Measurements from ENCODE around the gene ICAM1.
"Not testable (repeated sequence)": the region's sequence is repeated elsewhere in the genome, so short reads cannot be mapped to it uniquely, and the experiment has no call there.

ICAM1 gene

DNA sequence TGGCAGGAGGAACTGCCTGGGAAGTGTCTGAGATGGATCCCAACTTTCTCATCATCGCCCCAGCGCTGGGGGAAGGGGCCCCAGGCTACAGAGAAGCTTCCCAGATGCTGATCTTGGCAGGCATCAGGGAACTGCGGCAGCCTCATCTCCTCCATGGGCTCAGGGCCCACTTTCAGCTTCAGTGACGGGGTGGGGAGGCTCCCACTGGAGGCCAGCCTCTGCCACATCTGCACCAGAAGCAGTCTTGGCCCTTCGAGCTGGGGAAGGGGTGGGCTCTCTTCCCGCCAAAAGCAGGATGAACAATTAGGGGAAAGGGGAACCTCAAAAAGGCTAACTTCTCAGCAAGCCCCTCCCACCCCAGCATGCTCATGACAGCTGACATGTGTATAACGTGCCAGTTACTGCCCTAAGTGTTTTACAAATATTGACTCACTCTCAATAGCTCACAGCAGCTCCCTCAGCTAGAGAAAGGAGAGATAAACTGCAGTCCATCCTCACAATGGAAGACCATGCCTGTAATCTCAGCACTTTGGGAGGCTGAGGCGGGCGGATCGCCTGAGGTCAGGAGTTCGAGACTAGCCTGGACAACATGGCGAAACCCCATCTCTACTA, 32.6 kb upstream of the ICAM1 start:
- no peak for TF ChIP-seq PATZ1 (CRISPR knock-in tag; IDR thresholded peaks at IDR 0.05; ENCODE audit: borderline replicate concordance)
- no peak for TF ChIP-seq ZFP3 (CRISPR knock-in tag; IDR thresholded peaks at IDR 0.05)
- TF ChIP-seq ZNF8 (CRISPR knock-in tag; IDR thresholded peaks at IDR 0.05), result no peak
- TF ChIP-seq, protein P1, sequence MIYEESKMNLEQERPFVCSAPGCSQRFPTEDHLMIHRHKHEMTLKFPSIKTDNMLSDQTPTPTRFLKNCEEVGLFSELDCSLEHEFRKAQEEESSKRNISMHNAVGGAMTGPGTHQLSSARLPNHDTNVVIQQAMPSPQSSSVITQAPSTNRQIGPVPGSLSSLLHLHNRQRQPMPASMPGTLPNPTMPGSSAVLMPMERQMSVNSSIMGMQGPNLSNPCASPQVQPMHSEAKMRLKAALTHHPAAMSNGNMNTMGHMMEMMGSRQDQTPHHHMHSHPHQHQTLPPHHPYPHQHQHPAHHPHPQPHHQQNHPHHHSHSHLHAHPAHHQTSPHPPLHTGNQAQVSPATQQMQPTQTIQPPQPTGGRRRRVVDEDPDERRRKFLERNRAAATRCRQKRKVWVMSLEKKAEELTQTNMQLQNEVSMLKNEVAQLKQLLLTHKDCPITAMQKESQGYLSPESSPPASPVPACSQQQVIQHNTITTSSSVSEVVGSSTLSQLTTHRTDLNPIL (CRISPR knock-in tag; IDR thresholded peaks at IDR 0.05; ENCODE audit: low read depth), result no peak
- no peak for TF ChIP-seq OSR1 (CRISPR knock-in tag; IDR thresholded peaks at IDR 0.05)
- TF ChIP-seq CSDC2 (CRISPR knock-in tag; IDR thresholded peaks at IDR 0.05), result no peak
- TF ChIP-seq TCF4 (CRISPR knock-in tag; IDR thresholded peaks at IDR 0.05; ENCODE audit: borderline replicate concordance), result no peak
- no peak for TF ChIP-seq ZNF565 (CRISPR knock-in tag; conservative IDR thresholded peaks at IDR 0.05; ENCODE audit: low read depth)
- TF ChIP-seq GLIS3 (CRISPR knock-in tag; IDR thresholded peaks at IDR 0.05), result no peak
- TF ChIP-seq ARNTL (CRISPR knock-in tag; IDR thresholded peaks at IDR 0.05; ENCODE audit: borderline replicate concordance, low read depth), result no peak
- no peak for TF ChIP-seq RARB (CRISPR knock-in tag; IDR thresholded peaks at IDR 0.05)
- TF ChIP-seq ZNF70 (CRISPR knock-in tag; IDR thresholded peaks at IDR 0.05), result no peak
- TF ChIP-seq PPARA (CRISPR knock-in tag; IDR thresholded peaks at IDR 0.05; ENCODE audit: borderline replicate concordance), result no peak
- no peak for TF ChIP-seq ZFP30 (CRISPR knock-in tag; IDR thresholded peaks at IDR 0.05)
- ATAC-seq, result no peak; the same call in 1 of the 3 replicates

DNA sequence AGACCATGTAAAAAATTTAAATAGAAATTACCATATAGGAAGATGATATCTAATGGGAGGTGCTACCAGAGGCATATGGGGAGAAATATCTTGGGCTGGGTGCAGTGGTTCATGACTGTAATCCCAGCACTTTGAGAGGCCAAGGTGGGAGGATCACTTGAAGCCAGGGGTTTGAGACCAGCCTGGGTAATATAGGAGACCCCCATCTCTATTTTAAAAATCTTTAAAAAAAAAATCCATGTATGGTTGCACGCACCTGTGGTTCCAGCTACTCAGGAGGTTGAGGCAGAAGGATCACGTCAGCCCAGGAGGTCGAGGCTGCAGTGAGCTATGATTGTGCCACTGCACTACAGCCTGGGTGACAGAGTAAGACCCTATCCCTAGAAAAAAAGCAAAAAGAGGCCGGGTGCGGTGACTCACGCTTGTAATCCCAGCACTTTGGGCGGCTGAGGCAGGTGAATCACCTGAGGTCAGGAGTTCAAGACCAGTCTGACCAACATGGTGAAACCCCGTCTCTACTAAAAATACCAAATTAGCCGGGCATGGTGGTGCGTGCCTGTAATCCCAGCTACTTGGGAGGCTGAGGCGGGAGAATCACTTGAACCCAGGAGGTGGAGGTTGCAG, 29.0 kb upstream of the ICAM1 start:
- not testable (repeated sequence) for ATAC-seq

GRCh38 chr19:10243606-10244005, 27.3 kb upstream of the ICAM1 start:
- TF ChIP-seq CSDC2 (CRISPR knock-in tag; IDR thresholded peaks at IDR 0.05), result no peak
- TF ChIP-seq PATZ1 (CRISPR knock-in tag; IDR thresholded peaks at IDR 0.05; ENCODE audit: borderline replicate concordance), result no peak
- no peak for TF ChIP-seq ISL1 (CRISPR knock-in tag; IDR thresholded peaks at IDR 0.05)
- ATAC-seq, result no peak

DNA sequence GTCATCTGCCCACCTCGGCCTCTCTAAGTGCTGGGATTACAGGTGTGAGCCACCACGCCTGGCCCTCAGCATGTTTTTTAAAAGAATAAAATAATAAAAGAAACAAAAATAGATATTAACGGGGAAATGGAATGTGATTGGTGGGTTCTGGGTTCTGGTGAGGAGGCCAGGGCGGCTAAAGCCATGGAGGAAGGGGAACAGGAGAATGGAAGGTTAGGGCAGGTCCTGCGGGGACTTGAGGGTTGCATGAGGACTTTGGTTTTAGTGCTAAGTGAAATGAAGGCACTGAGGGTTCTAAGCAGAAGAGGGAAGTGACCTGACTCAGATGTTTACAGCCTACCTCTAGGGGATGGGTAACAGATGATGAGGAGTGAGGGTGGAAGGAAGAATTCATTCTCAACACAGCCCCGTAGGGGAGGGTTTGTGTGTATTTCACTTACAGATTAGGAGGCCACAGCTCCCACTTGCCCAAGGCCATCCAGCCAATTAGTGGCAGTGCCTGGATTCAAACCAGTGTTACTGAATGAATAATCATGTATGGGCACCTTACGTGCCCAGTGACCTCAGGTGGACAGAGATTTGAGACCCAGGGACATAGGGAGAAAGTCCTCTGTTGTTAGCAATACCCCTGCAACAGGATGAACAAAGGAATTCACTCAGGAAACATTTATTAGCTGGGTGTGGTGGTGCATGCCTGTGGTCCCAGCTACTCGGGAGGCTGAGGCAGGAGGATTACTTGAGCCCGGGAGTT, 25.6 kb upstream of the ICAM1 start:
- ATAC-seq, result no peak
- TF ChIP-seq GLIS3 (CRISPR knock-in tag; IDR thresholded peaks at IDR 0.05), result no peak
- no peak for TF ChIP-seq POU6F1 (CRISPR knock-in tag; IDR thresholded peaks at IDR 0.05; ENCODE audit: borderline replicate concordance, low read depth)
- TF ChIP-seq CSRNP3 (CRISPR knock-in tag; IDR thresholded peaks at IDR 0.05), result no peak
- no peak for TF ChIP-seq CSDC2 (CRISPR knock-in tag; IDR thresholded peaks at IDR 0.05)
- no peak for TF ChIP-seq ZNF8 (CRISPR knock-in tag; IDR thresholded peaks at IDR 0.05)
- no peak for TF ChIP-seq ZNF70 (CRISPR knock-in tag; IDR thresholded peaks at IDR 0.05)
- TF ChIP-seq, protein P2, sequence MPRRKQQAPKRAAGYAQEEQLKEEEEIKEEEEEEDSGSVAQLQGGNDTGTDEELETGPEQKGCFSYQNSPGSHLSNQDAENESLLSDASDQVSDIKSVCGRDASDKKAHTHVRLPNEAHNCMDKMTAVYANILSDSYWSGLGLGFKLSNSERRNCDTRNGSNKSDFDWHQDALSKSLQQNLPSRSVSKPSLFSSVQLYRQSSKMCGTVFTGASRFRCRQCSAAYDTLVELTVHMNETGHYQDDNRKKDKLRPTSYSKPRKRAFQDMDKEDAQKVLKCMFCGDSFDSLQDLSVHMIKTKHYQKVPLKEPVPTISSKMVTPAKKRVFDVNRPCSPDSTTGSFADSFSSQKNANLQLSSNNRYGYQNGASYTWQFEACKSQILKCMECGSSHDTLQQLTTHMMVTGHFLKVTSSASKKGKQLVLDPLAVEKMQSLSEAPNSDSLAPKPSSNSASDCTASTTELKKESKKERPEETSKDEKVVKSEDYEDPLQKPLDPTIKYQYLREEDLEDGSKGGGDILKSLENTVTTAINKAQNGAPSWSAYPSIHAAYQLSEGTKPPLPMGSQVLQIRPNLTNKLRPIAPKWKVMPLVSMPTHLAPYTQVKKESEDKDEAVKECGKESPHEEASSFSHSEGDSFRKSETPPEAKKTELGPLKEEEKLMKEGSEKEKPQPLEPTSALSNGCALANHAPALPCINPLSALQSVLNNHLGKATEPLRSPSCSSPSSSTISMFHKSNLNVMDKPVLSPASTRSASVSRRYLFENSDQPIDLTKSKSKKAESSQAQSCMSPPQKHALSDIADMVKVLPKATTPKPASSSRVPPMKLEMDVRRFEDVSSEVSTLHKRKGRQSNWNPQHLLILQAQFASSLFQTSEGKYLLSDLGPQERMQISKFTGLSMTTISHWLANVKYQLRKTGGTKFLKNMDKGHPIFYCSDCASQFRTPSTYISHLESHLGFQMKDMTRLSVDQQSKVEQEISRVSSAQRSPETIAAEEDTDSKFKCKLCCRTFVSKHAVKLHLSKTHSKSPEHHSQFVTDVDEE (CRISPR knock-in tag; IDR thresholded peaks at IDR 0.05), result no peak
- no peak for TF ChIP-seq ZFP30 (CRISPR knock-in tag; IDR thresholded peaks at IDR 0.05)
- no peak for TF ChIP-seq ZFP3 (CRISPR knock-in tag; IDR thresholded peaks at IDR 0.05)
- no peak for TF ChIP-seq ISL1 (CRISPR knock-in tag; IDR thresholded peaks at IDR 0.05)
- no peak for TF ChIP-seq TOX (CRISPR knock-in tag; IDR thresholded peaks at IDR 0.05; ENCODE audit: borderline replicate concordance)
- TF ChIP-seq OSR1 (CRISPR knock-in tag; IDR thresholded peaks at IDR 0.05), result no peak
- TF ChIP-seq ZC3H10 (CRISPR knock-in tag; IDR thresholded peaks at IDR 0.05), result no peak
- TF ChIP-seq ZNF565 (CRISPR knock-in tag; conservative IDR thresholded peaks at IDR 0.05; ENCODE audit: low read depth), result no peak
- no peak for TF ChIP-seq RARB (CRISPR knock-in tag; IDR thresholded peaks at IDR 0.05)
- TF ChIP-seq ESRRG (CRISPR knock-in tag; IDR thresholded peaks at IDR 0.05), result no peak

All from SK-N-SH treated with all-trans-retinoic acid at 6 μM for 48 hours (cell line).